K562 (cell line): ENCODE results near the gene CSF3. TPM values are rescaled to one million over a fixed set of nuclear protein-coding genes. Genes with fewer than 3 reads are reported as not detected.

Experiments used
- ATAC-seq: fragments of 200-7000 bp; cut with Tn5 transposase; 3 replicates; pipeline ENCODE4 v1.9.1; 2020; ENCODE audit warnings: moderate library complexity
- BruUV-seq: library from RNA; stranded (reverse); fragments of 400-500 nt; replicated peaks from 2 replicates; lab custom pipeline; 2021; lab: Mats Ljungman, UMichigan
- CTCF ChIA-PET: fragments of 300-600 bp; formaldehyde crosslinking; extraction: SDS; loops from one replicate; lab custom pipeline; 2021; ENCODE audit warnings: low intra/inter-chr PET ratio; lab: Yijun Ruan, JAX
- POLR2A ChIA-PET: fragments of 300-600, 350-650 bp; sonication (Branson Sonifier 250); formaldehyde crosslinking; extraction: SDS; loops from one replicate; lab custom pipeline; 2021; ENCODE audit warnings: antibody characterized with exemption, inconsistent platforms; lab: Yijun Ruan, JAX
- DNase-seq, 4 experiments: peaks; one replicate each; pipeline versions ENCODE4 v3.0.0 to v3.0.0-alpha.2; 2011 to 2018; ENCODE audit warnings: low spot score in 3 of 4, mixed read lengths in 3 of 4; ENCODE audit errors: extremely low read depth in 1 of 4
- FAIRE-seq: peaks from 2 replicates; lab custom pipeline; 2011; peaks lifted over from hg19 to GRCh38; lab: Jason Lieb, UNC
- H2AFZ ChIP-seq: 2 replicates; pipeline ENCODE4 v1.6.0; 2011; ENCODE audit warnings: low read depth, low read length, control low read depth, inconsistent platforms
- H3K27ac ChIP-seq: fragments of 200-600 bp; 3 replicates; pipeline ENCODE4 v1.8.0; 2011; ENCODE audit warnings: low read depth, mild to moderate bottlenecking, control low read depth, inconsistent platforms, low read length, moderate library complexity, mixed read lengths; ENCODE audit errors: extremely low read depth
- H3K27me3 ChIP-seq, 2 experiments: fragments of 300-600 bp in 1 of 2; 2 replicates in 1 of 2; 3 replicates in 1 of 2; pipeline versions ENCODE4 v1.6.0 to v1.8.0; 2011; ENCODE audit warnings: inconsistent platforms in 2 of 2, low read length in 2 of 2, mild to moderate bottlenecking in 1 of 2, mixed read lengths in 1 of 2, moderate library complexity in 1 of 2; ENCODE audit not compliant: control insufficient read depth in 2 of 2, insufficient read depth in 2 of 2
- H3K36me3 ChIP-seq: fragments of 300-600 bp; 3 replicates; pipeline ENCODE4 v1.8.0; 2011; ENCODE audit warnings: mild to moderate bottlenecking, low read length, inconsistent platforms; ENCODE audit not compliant: control insufficient read depth, insufficient read depth
- H3K4me1 ChIP-seq, 2 experiments: fragments of 200-600 bp in 1 of 2; replicated peaks in 1 of 2; 2 replicates in 1 of 2; 3 replicates in 1 of 2; pipeline versions ENCODE4 v1.5.1 to v1.8.0; 2011; ENCODE audit warnings: inconsistent platforms in 2 of 2, low read length in 2 of 2, mild to moderate bottlenecking in 1 of 2, mixed read lengths in 1 of 2, moderate library complexity in 1 of 2; ENCODE audit not compliant: control insufficient read depth in 2 of 2, insufficient read depth in 2 of 2
- H3K4me2 ChIP-seq: 2 replicates; pipeline ENCODE4 v1.6.1; 2011; ENCODE audit warnings: low read length, control low read depth, inconsistent platforms, mixed read lengths; ENCODE audit not compliant: insufficient read depth
- H3K4me3 ChIP-seq: fragments of 200-600 bp; sonication (generic), shearing (Covaris generic); 2 replicates; pipeline ENCODE4 v1.5.1; 2016; ENCODE audit warnings: control low read depth, inconsistent platforms
- H3K79me2 ChIP-seq: fragments of 200-600 bp; 3 replicates; pipeline ENCODE4 v1.8.0; 2011; ENCODE audit warnings: low read length, inconsistent platforms; ENCODE audit not compliant: control insufficient read depth, insufficient read depth
- H3K9ac ChIP-seq, 2 experiments: 2 replicates each; pipeline versions ENCODE4 v1.6.0 to v1.6.1; 2011; ENCODE audit warnings: low read depth in 2 of 2, low read length in 2 of 2, control low read depth in 1 of 2, inconsistent platforms in 1 of 2, mild to moderate bottlenecking in 1 of 2, mixed read lengths in 1 of 2; ENCODE audit not compliant: insufficient read depth in 1 of 2
- H3K9me1 ChIP-seq: one replicate; pipeline ENCODE4 v1.6.0; 2011; ENCODE audit warnings: inconsistent platforms, mild to moderate bottlenecking, low read length, moderate library complexity; ENCODE audit not compliant: control insufficient read depth, insufficient read depth
- H3K9me3 ChIP-seq: replicated peaks from 2 replicates; pipeline ENCODE4 v1.5.1; 2011; ENCODE audit warnings: low read depth, low read length, inconsistent platforms; ENCODE audit not compliant: control insufficient read depth, insufficient read depth
- H4K20me1 ChIP-seq: replicated peaks from 2 replicates; pipeline ENCODE4 v1.6.1; 2011; ENCODE audit warnings: low read length, inconsistent platforms, mixed read lengths; ENCODE audit not compliant: control insufficient read depth, insufficient read depth
- ARID1B ChIP-seq: fragments of 450-650 bp; IDR thresholded peaks from 2 replicates; pipeline ENCODE4 v1.6.1; 2016; ENCODE audit warnings: antibody characterized with exemption, mild to moderate bottlenecking, inconsistent platforms
- CEBPZ ChIP-seq: fragments of 150-350 bp; IDR thresholded peaks from 2 replicates; pipeline ENCODE4 v1.6.1; 2014; ENCODE audit warnings: low read depth, mild to moderate bottlenecking, low read length, borderline replicate concordance
- CTCFL ChIP-seq: IDR thresholded peaks from 2 replicates; pipeline ENCODE4 v1.6.1; 2011; ENCODE audit warnings: borderline replicate concordance, low read depth, mild to moderate bottlenecking, moderate library complexity, low read length; ENCODE audit not compliant: insufficient read depth, poor library complexity, severe bottlenecking
- FOXK2 ChIP-seq, 2 experiments: fragments of 450-650 bp; IDR thresholded peaks in 1 of 2; conservative IDR thresholded peaks in 1 of 2; 2 replicates each; pipeline ENCODE4 v1.6.1; 2016; ENCODE audit warnings: low read depth in 2 of 2, mild to moderate bottlenecking in 1 of 2
- RB1 ChIP-seq: fragments of 450-650 bp; IDR thresholded peaks from 2 replicates; pipeline ENCODE4 v1.6.1; 2017; ENCODE audit warnings: low read depth, mild to moderate bottlenecking
- SETDB1 ChIP-seq: IDR thresholded peaks from one replicate; pipeline ENCODE4 v1.6.1; 2012; ENCODE audit warnings: low read length, control low read depth, inconsistent platforms
- TCFL5 ChIP-seq: fragments of 250-450 bp; sonication (Bioruptor Pico); conservative IDR thresholded peaks from 2 replicates; pipeline ENCODE4 v1.6.1; 2021; ENCODE audit warnings: mild to moderate bottlenecking, moderate library complexity, matching md5 sums
- WGBS: fragments of 100-300 bp; shearing (Covaris generic); methylation state at CpG from one replicate; pipeline ENCODE4 v1.1.6; 2016; ENCODE audit warnings: low coverage, mixed read lengths; ENCODE audit not compliant: insufficient coverage; ENCODE audit errors: missing lambda C conversion rate; 5-methylcytosine and 5-hydroxymethylcytosine counted together
- in situ Hi-C: fragments of 300-500 bp; cut with MboI; formaldehyde crosslinking; loops from 4 replicates; pipeline ENCODE4 v1.15.0; 2018; ENCODE audit warnings: inconsistent platforms, mixed read lengths
- intact Hi-C: fragments of 100-400 bp; cut with micrococcal nuclease; formaldehyde crosslinking; loops from 2 replicates; pipeline ENCODE4 v1.14.2; 2022
- polyA plus RNA-seq, 8 experiments: library from polyadenylated mRNA; depleted of rRNA in 4 of 8; stranded (reverse) in 5 of 8; unstranded in 3 of 8; fragments of >200 nt; fragmentation: Nextera tagmentation in 2 of 8; fragmentation: Illumina TruSeq in 1 of 8; extraction: Ambion mirVana in 2 of 8; extraction: Trizol in 1 of 8; gene quantifications; 2 replicates each; pipeline versions ENCODE4 v1.2.1 to v1.2.3, GENCODE V29; 2011 to 2014; ENCODE audit warnings: inconsistent platforms in 1 of 8, missing spikeins in 1 of 8
- total RNA-seq, 7 experiments: library from RNA; depleted of rRNA in 6 of 7; stranded (reverse); fragments of >200 nt in 6 of 7; fragmentation: Illumina TruSeq in 2 of 7; extraction: Trizol in 2 of 7; gene quantifications; 2 replicates each; pipeline versions ENCODE4 v1.2.1 to v1.2.3, GENCODE V29; 2011 to 2021; ENCODE audit warnings: low replicate concordance in 1 of 7

The CSF3 gene
- total and polyA plus RNA-seq, 9 of the 15 experiments (the other 6 are each of a cell fraction or from before 2014, with no cell fraction given): 0.19 TPM; not detected in 8

- Histone ChIP-seq H3K9me3 (no peaks in the 10 kb centered on the region), H3K4me3 (peak overlapping the region; percentile 94), H2AFZ (peak overlapping the region; percentile 88), H3K9ac (peak overlapping the region; percentile 80 to 98), H3K4me2 (peak overlapping the region; percentile 91), H3K9me1 (no peaks in the 10 kb centered on the region), H3K4me1 (peaks cover 40 to 62% of the 10 kb centered on the region in 2 experiments), H3K36me3 (no peaks in the 10 kb centered on the region; the same call in 2 of the 3 replicates), H3K27ac (peak overlapping the region; percentile 79), H4K20me1 (no peaks in the 10 kb centered on the region), H3K79me2 (peaks cover 44% of the 10 kb centered on the region), H3K27me3 (no peaks in the 10 kb centered on the region)
- WGBS: 4% methylated on average over 9 of the region's 42 CpGs
- peak; percentile 82 for ATAC-seq
- intact Hi-C loops (no loop called here), in situ Hi-C loops (no loop called here)
- CTCF ChIA-PET: interaction anchor here (1.1 kb wide), 2 partner anchors 49 to 105 kb away, joined by 3 to 4 read pairs; no protein-coding TSS in a partner anchor
- POLR2A ChIA-PET: interaction anchor here (0.5 to 1.2 kb wide), 5 partner anchors 9 to 129 kb away, joined by 3 to 4 read pairs (median 3); partner anchors contain the start of genes CASC3 and MED24
- BruUV-seq: no TSS peak
- FAIRE-seq: peak; percentile 35
- DNase-seq: peak; percentile 58 to 75 (median 67)
- no peak for TF ChIP-seq SETDB1
- peak; percentile 18 to 29; a peak in 1 of 4 replicates for TF ChIP-seq FOXK2 (conservative IDR thresholded peaks at IDR 0.05 in 1 of 2, IDR thresholded peaks at IDR 0.05 in 1 of 2; ENCODE audit: low read depth in 2 of 2)
- TF ChIP-seq TCFL5 (CRISPR knock-in tag): no peak
- no peak for TF ChIP-seq CEBPZ
- TF ChIP-seq RB1: 0 out of 2 replicates have a peak, but pooled peaks have one; percentile 4
- peak; percentile 63 for TF ChIP-seq CTCFL
- 0 out of 2 replicates have a peak, but pooled peaks have one; percentile 10 for TF ChIP-seq ARID1B
Measured at GRCh38 chr17:40063187-40063771, 48.0 kb downstream of the CSF3 start.
